ENCODE data around the gene HEXB.

HEXB gene

DNA sequence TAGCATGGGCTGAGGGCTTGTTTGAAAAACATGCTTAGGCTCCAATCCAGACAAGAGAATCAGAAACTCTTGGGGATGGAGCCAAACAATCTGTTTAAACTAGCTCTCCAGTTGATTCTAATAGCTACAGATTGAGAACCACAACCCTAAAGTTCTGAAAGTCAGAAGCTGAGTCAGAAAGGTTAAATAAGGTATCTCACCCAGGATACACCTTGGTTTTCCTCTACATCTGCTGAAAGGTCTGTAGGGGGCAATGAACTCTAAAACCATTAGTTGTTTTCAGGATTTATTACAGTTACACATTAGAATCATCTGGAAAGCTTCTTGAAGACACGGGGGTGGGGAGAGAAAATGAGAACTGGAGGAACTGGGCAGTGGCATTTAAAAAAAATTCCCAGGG, 76.2 kb downstream of the HEXB start:
- no peak for DNase-seq

DNA sequence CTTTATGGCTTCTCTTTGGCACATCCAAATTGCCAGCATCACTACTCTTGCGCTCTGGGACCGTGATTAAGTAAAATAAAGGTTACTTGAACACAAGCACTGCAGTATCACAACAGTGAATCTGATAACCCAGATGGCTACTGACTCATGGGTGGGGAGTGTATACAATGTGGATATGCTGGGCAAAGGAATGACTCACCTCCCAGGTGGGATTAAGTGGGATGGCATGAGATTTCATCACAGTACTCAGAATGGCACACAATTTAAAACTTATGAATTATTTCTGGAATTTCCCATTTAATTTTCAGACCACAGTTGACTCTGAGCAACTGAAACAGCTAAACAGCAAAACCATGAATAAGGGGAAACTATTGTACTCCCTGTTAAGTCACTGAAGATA, 77.6 kb downstream of the HEXB start:
- no peak for DNase-seq

DNA sequence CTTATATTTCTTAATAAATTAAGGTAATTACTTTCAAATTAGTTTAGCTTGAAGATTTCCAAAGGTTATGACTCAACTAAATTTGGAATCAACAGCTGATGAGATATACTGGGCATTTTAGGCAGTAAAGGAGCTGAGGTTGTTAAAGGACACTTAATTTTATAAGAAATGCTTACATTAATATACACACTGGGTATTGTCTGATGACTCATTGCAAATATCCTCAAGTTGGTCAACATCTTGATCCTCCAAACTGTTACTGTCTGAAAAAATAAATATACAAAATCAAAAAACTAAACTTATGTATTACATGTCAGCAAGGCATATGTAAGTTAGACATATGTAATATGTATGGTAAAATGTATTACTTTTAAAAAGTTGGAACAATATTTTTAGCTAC, 78.5 kb downstream of the HEXB start:
- DNase-seq = no peak

DNA sequence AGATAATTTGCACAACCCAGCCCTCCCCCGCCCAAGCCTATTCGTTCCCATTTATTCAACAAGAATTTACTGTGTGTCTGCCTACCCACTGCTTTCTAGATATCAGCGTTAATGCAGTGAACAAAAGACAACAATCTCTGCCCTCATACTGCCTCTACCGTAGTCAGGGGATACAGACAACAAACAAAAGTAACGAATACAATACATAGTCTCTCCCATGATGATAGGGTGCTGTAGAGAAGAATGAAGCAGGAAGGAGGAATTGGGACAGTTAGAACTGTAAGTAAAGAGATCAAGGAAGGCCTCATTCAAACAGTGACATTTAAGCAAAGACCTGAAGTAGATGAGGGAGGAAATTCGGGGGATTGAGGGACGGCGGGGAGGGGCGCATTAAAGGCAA, 80.2 kb downstream of the HEXB start:
- no peak for DNase-seq

DNA sequence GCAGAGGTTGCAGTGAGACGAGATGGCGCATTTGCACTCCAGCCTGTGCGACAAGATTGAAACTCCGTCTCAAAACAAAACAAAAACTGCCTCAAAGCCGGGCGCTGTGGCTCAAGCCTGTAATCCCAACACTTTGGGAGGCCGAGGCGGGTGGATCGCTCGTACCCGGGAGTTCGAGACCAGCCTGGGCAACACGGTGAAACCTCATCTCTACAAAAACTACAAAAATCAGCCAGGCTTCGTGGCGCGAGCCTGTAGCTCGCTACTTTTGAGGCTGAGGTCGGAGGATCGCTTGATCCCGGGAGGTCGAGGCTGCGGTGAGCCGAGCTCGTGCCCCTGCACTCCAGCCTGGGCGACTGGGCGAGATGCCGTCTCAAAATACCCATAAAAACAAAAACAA, 80.9 kb downstream of the HEXB start:
- no peak for DNase-seq

DNA sequence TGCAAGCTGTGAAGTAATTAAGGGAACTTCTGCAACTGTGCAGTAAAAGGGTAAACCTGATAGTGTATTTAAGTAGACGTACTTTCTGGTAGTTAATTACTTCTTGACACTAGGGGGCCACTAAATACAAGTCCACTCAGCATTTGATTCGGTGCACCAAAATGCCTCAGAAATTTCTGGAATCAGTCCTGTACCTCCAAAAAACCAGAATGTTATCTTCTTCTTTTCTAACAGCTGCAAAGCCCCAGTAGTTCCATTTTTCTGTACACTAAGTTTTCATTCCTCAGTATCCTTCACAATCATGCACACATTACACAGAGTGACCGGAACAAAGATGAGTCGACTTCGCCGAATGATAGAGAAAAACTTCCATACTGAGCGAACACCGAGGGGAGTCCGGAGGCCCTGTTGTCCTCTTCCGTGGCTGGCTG, 81.4 kb downstream of the HEXB start:
- peak in 1 of 2 donors; percentile 75 for DNase-seq

DNA sequence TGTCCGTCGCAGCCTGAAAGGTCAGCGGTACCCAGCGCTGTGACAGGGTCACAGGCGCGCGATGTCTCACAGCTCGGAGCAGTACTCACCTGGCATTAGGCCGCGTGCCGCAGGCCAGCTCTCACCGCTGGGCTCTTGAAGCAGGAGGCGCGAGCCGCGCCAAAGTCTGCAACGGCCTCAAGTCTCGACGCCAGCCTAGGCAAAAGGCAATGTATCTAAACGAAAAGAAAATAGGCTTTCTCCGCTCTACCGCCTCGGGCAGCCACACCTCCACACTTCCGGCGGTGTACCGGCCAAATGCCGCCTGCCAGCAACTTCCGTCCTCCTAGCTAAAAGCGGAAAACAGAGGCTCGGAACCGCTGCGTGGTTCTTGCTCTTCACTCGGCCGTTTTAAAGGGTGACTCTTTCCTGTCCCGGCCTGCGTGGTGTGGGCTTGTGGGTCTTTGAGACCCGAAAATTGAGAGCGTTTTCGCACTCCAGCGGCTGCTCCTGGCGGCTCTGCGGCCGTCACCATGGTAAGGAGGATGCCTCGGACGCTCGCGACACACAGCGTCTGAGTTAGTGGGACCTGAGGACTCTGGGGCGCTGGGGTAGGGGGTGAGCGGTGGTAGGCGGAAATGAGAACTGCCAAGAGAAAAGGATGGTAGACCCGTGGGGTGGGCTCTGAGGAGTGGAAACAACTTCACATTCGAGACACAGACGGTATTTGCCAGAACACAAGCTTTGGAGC, 82.0 kb downstream of the HEXB start, which contains the start of the genes GFM2 and NSA2:
GFM2 (minus strand) TSS at position 269 of the 730 bp plus-strand sequence. CDS start 3,375 bp downstream, outside the sequence.
NSA2 (plus strand) TSS at position 401 of the 730 bp plus-strand sequence; CDS start at position 513, 112 bp downstream.
- peak; percentile 91 to 92 for DNase-seq

DNA sequence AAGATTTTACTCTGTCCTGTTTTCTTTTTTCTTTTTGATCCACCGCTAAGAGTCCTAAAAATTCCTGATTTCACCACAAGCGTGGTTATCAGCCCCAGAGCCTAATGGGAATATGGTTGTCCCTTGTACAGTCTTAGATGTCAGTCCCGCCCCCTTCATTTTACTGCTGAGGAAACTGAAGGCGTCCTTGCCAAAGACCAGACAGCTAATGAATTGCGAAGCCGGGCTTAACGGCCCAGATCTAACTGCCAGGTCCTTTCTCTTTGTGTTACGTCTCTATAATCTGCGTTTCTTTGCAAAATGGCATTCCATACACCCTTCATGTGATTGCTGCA, 82.5 kb downstream of the HEXB start:
- peak in 1 of 2 donors; percentile 22 for DNase-seq
